Neural cell (in vitro differentiated cells): ENCODE measurements around the gene MEPCE. TPM values are rescaled to one million over a fixed set of nuclear protein-coding genes. Genes with fewer than 3 reads are reported as not detected.

Source experiments
- H2AFZ ChIP-seq: fragments of 200-600, 300-800 bp; sonication (generic), shearing (Covaris generic); 2 replicates; pipeline ENCODE4 v1.6.0; 2014; ENCODE audit warnings: low read depth, mild to moderate bottlenecking, antibody characterized with exemption, low read length, moderate library complexity
- H3F3A ChIP-seq: fragments of 200-600 bp; shearing (Covaris generic); 2 replicates; pipeline ENCODE4 v1.6.1; 2016; ENCODE audit warnings: mild to moderate bottlenecking, moderate library complexity, mixed read lengths, antibody characterized with exemption, low read length; ENCODE audit not compliant: insufficient read depth, poor library complexity, severe bottlenecking
- H3K27ac ChIP-seq: fragments of 200-600, 300-800 bp; sonication (generic), shearing (Covaris generic); 2 replicates; pipeline ENCODE4 v1.5.1; 2014; ENCODE audit warnings: mild to moderate bottlenecking, low read length, moderate library complexity
- H3K27me3 ChIP-seq: fragments of 300-800, 200-600 bp; sonication (generic), shearing (Covaris generic); 2 replicates; pipeline ENCODE4 v1.6.0; 2014; ENCODE audit warnings: mild to moderate bottlenecking, low read depth, low read length, moderate library complexity; ENCODE audit not compliant: insufficient read depth
- H3K36me3 ChIP-seq: fragments of 300-800, 200-600 bp; sonication (generic), shearing (Covaris generic); 2 replicates; pipeline ENCODE4 v1.5.1; 2014; ENCODE audit warnings: mild to moderate bottlenecking, antibody characterized with exemption, low read length, moderate library complexity; ENCODE audit not compliant: insufficient read depth
- H3K4me2 ChIP-seq: fragments of 300-800, 200-600 bp; sonication (generic), shearing (Covaris generic); 2 replicates; pipeline ENCODE4 v1.6.0; 2014; ENCODE audit warnings: mild to moderate bottlenecking, low read length
- H3K4me3 ChIP-seq: fragments of 300-800, 200-600 bp; sonication (generic), shearing (Covaris generic); 2 replicates; pipeline ENCODE4 v1.5.1; 2014; ENCODE audit warnings: mild to moderate bottlenecking, low read length, moderate library complexity
- H3K79me2 ChIP-seq: fragments of 200-600 bp; shearing (Covaris generic); replicated peaks from 2 replicates; pipeline ENCODE4 v1.6.0; 2014; ENCODE audit warnings: mild to moderate bottlenecking, low read length, moderate library complexity; ENCODE audit not compliant: insufficient read depth
- H3K9ac ChIP-seq: fragments of 300-800, 200-600 bp; sonication (generic), shearing (Covaris generic); 2 replicates; pipeline ENCODE4 v1.6.1; 2016; ENCODE audit warnings: mild to moderate bottlenecking, low read length, mixed read lengths
- H3K9me2 ChIP-seq: fragments of 200-600 bp; shearing (Covaris generic); 2 replicates; pipeline ENCODE4 v1.6.1; 2016; ENCODE audit warnings: mild to moderate bottlenecking, low read length, mixed read lengths; ENCODE audit not compliant: insufficient read depth
- H3K9me3 ChIP-seq: fragments of 200-600, 300-800 bp; sonication (generic), shearing (Covaris generic); 2 replicates; pipeline ENCODE4 v1.6.1; 2016; ENCODE audit warnings: mild to moderate bottlenecking, mixed run types, low read length, moderate library complexity, mixed read lengths
- H4K20me1 ChIP-seq: fragments of 200-600 bp; shearing (Covaris generic); 2 replicates; pipeline ENCODE4 v1.6.1; 2016; ENCODE audit warnings: mild to moderate bottlenecking, mixed run types; ENCODE audit not compliant: insufficient read depth
- EP300 ChIP-seq: fragments of 450-650 bp; conservative IDR thresholded peaks from 2 replicates; pipeline ENCODE4 v1.6.1; 2014; ENCODE audit warnings: antibody characterized with exemption, mild to moderate bottlenecking, moderate library complexity; ENCODE audit not compliant: poor library complexity, severe bottlenecking
- EZH2 ChIP-seq: fragments of 200-600, 300-800 bp; shearing (Covaris generic), sonication (generic); IDR thresholded peaks from 2 replicates; pipeline ENCODE4 v1.6.1; 2014; ENCODE audit warnings: antibody characterized with exemption, low read length, borderline replicate concordance, mild to moderate bottlenecking; ENCODE audit not compliant: insufficient read depth, poor library complexity, severe bottlenecking
- MXI1 ChIP-seq: fragments of 450-650 bp; conservative IDR thresholded peaks from 2 replicates; pipeline ENCODE4 v1.6.1; 2014; ENCODE audit warnings: antibody characterized with exemption, mild to moderate bottlenecking; ENCODE audit not compliant: poor library complexity, severe bottlenecking
- POLR2AphosphoS5 ChIP-seq: IDR thresholded peaks from 2 replicates; pipeline ENCODE4 v1.6.1; 2012
- RAD21 ChIP-seq: fragments of 450-650 bp; conservative IDR thresholded peaks from 2 replicates; pipeline ENCODE4 v1.6.1; 2014; ENCODE audit warnings: antibody characterized with exemption, mild to moderate bottlenecking, moderate library complexity
- REST ChIP-seq: IDR thresholded peaks from 2 replicates; pipeline ENCODE4 v1.6.1; 2012; ENCODE audit warnings: borderline replicate concordance
- SMC3 ChIP-seq: fragments of 450-650 bp; conservative IDR thresholded peaks from 2 replicates; pipeline ENCODE4 v1.6.1; 2014; ENCODE audit warnings: antibody characterized with exemption, mild to moderate bottlenecking, moderate library complexity; ENCODE audit not compliant: poor library complexity
- TAF1 ChIP-seq: IDR thresholded peaks from 2 replicates; pipeline ENCODE4 v1.6.1; 2012; ENCODE audit warnings: low read depth
- polyA plus RNA-seq: library from polyadenylated mRNA; depleted of rRNA; stranded (reverse); fragments of >200 nt; gene quantifications from 2 replicates; pipeline ENCODE4 v1.2.3, GENCODE V29; 2014
- TF ChIP-seq, protein P1 (sequence below): fragments of 450-650 bp; IDR thresholded peaks from 2 replicates; pipeline ENCODE4 v1.5.1; 2014; ENCODE audit warnings: antibody characterized with exemption, mild to moderate bottlenecking, moderate library complexity; ENCODE audit not compliant: poor library complexity, severe bottlenecking

Gene MEPCE
- polyA plus RNA-seq, 1 donor from 2014 or later, result 15.0 TPM

- TF ChIP-seq, protein P1, sequence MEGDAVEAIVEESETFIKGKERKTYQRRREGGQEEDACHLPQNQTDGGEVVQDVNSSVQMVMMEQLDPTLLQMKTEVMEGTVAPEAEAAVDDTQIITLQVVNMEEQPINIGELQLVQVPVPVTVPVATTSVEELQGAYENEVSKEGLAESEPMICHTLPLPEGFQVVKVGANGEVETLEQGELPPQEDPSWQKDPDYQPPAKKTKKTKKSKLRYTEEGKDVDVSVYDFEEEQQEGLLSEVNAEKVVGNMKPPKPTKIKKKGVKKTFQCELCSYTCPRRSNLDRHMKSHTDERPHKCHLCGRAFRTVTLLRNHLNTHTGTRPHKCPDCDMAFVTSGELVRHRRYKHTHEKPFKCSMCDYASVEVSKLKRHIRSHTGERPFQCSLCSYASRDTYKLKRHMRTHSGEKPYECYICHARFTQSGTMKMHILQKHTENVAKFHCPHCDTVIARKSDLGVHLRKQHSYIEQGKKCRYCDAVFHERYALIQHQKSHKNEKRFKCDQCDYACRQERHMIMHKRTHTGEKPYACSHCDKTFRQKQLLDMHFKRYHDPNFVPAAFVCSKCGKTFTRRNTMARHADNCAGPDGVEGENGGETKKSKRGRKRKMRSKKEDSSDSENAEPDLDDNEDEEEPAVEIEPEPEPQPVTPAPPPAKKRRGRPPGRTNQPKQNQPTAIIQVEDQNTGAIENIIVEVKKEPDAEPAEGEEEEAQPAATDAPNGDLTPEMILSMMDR, result no peak
- TF ChIP-seq SMC3 (no peak), MXI1 (no peak), EP300 (no peak), EZH2 (no peak), RAD21 (no peak), REST (no peak), TAF1 (no peak), POLR2AphosphoS5 (no peak)
- Histone ChIP-seq H3K9me3 (no peaks in the 10 kb centered on the region), H3K4me3 (peak overlapping the region; percentile 69), H3K9me2 (no peaks in the 10 kb centered on the region), H2AFZ (peak overlapping the region; percentile 49), H4K20me1 (no peaks in the 10 kb centered on the region), H3K4me2 (peak overlapping the region; percentile 1), H3K36me3 (no peaks in the 10 kb centered on the region), H3K27me3 (no peaks in the 10 kb centered on the region), H3F3A (no peaks in the 10 kb centered on the region), H3K79me2 (peaks cover 27% of the 10 kb centered on the region), H3K9ac (peak overlapping the region; percentile 97), H3K27ac (peak overlapping the region; percentile 23)
These were observed 53.1 kb downstream of the MEPCE start for GRCh38 chr7:100482728-100483089.

- H3K36me3 ChIP-seq, result no peaks in the 10 kb centered on the region
- H3K79me2 ChIP-seq, result peaks cover 27% of the 10 kb centered on the region
- H3K9ac ChIP-seq, result peak overlapping the region; percentile 97
- peak overlapping the region; percentile 49 for H2AFZ ChIP-seq
- TF ChIP-seq POLR2AphosphoS5 (no peak), SMC3 (peak; percentile 83), TAF1 (no peak), EP300 (peak; percentile 25), EZH2 (no peak), REST (no peak), MXI1 (peak; percentile 75), RAD21 (peak; percentile 77)
- TF ChIP-seq, protein P1, result peak; percentile 99
- no peaks in the 10 kb centered on the region for H3K9me3 ChIP-seq
- no peaks in the 10 kb centered on the region for H3K9me2 ChIP-seq
- H3F3A ChIP-seq, result no peaks in the 10 kb centered on the region
- peak overlapping the region; percentile 1 for H3K4me2 ChIP-seq
- peak overlapping the region; percentile 83 for H3K4me3 ChIP-seq
- peak overlapping the region; percentile 85 for H3K27ac ChIP-seq
- no peaks in the 10 kb centered on the region for H3K27me3 ChIP-seq
- no peaks in the 10 kb centered on the region for H4K20me1 ChIP-seq
These were observed 53.6 kb downstream of the MEPCE start for GRCh38 chr7:100483090-100483721.
